HG02759 (cell line): ENCODE data around the gene PLAC9.
"Not testable (repeated sequence)": the region's sequence is repeated elsewhere in the genome, so short reads cannot be mapped to it uniquely, and the experiment has no call there.

ENCODE experiments used
- ATAC-seq: cut with Tn5 transposase; IDR thresholded peaks from one replicate; pipeline ENCODE4 v1.9.1; 2021; ENCODE audit warnings: mild to moderate bottlenecking, moderate library complexity; ENCODE audit not compliant: unreplicated experiment

PLAC9 gene

DNA sequence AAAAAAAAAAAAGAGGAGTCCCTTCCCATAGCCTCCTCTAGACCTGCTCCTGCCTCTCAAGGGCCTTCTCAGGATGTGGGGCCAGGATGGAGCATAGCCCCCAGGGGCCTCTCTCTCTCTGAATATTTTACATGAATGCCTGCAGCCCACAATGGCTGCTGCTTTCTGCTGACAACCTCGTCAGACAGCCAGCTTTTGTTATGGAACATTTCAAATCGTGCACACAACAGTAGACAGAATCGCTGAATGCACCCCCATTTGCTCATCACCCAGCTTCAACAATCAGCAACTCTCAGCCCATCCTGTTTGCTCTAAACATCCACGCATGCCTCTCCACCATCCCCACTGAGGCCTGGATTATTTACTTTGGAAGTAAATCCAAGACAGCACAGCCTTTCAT lies 5.4 kb downstream of the PLAC9 start:
- ATAC-seq, result no peak

GRCh38 chr10:80139265-80139664 lies 6.7 kb downstream of the PLAC9 start:
- ATAC-seq, result no peak

DNA sequence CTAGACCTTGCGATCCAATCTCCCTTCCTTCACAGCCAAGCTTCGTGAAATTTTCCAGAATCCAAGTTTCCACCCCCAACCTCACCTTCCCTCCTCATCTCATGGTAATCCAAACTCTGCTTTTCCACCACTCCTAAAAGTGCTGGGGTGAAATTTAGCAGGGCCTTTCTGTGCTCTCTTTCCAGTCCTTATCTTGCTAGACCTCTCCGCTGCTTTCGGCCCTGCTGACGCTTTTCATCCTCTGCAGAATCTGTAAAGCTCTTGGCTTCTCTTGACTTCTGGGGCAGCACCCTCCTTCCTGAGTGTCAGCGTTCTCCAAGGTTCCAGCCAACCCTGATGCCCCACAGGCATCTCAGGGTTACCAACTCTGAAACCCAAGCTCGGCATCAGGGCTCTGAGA lies 7.7 kb downstream of the PLAC9 start:
- ATAC-seq, result no peak

DNA sequence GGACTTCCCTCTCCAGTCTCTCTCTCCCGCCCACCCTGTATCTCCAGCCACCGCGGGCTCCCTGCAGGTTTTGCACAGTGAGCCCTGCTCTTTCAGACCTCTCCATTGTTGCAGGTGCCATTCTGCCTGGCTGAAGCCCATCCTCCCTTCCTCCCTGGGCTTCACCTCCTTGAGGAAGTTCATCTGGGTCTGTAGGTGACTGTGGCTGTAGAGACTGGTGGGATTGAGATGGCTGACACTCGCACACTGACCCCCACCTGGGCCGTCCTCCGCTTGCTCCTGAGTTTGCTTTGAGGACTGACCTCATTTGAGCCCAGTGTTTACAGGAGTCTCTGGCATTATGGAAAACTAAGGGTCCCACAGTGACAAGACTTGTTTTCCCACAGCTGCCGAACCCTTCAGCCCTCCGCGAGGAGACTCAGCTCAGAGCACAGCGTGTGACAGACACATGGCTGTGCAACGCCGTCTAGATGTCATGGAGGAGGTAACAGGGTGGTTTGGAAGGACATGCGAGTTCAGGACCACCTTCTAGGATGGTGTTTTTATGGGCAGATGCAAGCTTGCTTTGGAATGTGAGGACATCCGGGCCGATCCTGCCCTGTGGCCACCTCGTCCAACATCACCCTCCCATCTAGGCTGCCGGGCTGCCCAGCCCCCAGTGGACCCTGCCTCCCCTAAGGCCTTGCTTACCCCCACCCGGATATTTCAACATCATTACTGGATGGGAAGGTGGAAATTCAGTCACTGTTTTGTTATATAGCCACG lies 9.3 kb downstream of the PLAC9 start:
- ATAC-seq, result no peak

GRCh38 chr10:80144067-80144695 lies 11.7 kb downstream of the PLAC9 start:
- ATAC-seq, result peak; percentile 67

GRCh38 chr10:80144696-80145131 lies 12.2 kb downstream of the PLAC9 start:
- peak; percentile 41 for ATAC-seq

DNA sequence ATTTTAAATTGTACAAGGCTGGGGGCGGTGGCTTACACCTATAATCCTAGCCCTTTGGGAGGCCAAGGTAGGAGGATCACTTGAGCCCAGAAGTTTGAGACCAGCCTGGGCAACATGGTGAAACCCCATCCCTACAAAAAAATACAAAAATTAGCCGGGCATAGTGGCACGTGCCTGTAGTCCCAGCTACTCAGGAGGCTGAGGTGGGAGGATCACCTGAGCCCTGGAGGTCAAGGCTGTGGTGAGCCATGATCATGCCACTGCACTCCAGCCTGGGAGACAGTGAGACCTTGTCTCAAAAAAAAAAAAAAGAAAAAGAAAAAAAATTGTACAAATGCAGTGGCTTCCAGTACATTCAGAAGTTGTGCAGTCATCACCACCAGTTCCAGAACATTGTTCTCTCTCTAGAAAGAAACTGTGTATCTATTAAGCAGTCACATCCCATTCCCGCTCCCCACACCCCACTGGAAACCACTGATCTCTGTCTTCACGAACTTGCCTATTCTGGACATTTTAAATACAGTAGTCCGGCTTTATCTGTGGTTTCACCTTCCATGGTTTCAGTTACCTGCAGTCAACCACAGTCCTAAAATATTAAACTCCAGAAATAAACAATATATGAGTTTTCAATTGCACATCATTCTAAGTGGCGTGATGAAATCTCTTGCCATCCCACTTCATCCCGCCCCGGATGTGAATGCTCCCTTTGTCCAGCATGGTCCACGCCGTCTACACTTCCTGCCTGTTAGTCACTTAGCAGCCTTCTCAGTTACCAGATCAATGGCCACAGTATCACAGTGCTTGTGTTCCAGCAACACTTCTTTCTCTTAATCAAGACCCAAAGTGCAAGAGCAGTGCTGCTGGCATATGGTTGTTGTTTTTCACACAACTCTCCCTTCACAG lies 13.1 kb downstream of the PLAC9 start:
- not testable (repeated sequence) for ATAC-seq

GRCh38 chr10:80146918-80147317 lies 14.4 kb downstream of the PLAC9 start:
- no peak for ATAC-seq

DNA sequence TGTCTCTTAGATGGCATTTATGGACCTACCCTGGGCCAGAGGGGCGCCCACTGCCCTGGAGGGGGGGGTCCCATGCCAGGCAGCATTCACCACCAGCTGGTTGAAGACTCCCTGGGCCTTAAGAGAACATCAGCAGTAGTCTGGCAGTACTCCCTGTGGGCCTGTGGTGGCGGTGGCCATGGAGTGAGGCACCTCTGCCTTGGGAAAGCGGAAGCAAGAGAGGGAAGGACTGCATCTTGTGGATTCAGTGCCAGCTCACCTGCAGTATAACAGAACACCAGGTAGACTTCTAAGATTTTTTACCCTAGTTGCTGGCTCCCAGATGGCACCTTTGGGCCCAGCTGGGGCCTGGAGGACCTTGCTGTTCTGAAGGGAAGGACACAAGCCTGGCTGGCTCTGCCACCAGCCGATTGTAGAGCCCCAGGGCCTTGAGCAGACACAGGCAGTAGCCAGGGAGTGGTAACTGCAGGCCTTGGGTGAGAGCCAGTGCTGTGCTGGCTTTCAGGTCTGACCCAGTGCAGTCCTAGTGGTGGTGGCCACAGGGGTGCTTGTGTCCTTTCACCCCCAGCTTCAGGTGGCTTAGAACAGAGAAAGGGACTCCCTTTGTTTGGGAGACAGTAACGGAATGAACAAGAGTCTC lies 15.8 kb downstream of the PLAC9 start:
- ATAC-seq, result no peak

DNA sequence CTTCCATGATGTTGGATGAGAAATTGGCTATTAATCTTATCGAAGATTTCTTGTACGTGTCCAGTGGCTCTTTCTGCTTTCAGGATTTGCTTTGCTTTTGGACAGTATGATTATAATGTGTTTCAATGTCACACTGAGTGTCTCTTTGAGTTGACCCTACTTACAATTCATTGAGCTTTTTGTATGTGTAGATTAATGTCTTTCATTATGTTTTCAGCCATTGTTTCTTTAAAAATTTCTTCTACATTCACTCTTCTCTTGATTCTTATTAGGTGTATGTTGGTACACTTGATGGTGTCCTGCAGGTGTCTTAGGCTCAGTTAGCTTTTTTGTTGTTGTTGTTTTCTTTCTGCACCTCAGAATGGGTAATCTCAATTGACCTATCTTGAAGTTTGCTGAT lies 16.6 kb downstream of the PLAC9 start:
- no peak for ATAC-seq

DNA sequence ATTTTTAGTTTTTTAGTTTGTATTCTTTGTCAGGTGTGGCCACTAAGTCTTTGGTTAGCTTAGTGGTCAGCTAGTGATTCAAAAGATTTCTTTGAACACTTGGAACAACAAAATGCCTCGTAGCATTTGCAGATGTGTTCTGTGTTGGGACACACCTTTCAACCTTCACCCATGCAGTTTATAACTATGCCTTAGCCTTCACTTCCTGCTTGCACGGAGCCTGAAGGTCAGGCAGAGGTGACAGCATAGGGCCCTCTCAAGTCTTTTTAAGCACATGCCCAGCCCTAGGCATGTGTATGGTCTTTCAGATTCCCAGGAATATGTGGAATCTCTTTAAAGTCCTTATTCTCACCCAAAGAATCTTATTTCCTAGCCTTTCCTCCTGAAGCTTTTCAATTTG lies 17.6 kb downstream of the PLAC9 start:
- no peak for ATAC-seq

GRCh38 chr10:80152820-80153219 lies 20.3 kb downstream of the PLAC9 start:
- no peak for ATAC-seq

- ATAC-seq, result no peak
Measured at GRCh38 chr10:80153460-80153859, 20.9 kb downstream of the PLAC9 start.

DNA sequence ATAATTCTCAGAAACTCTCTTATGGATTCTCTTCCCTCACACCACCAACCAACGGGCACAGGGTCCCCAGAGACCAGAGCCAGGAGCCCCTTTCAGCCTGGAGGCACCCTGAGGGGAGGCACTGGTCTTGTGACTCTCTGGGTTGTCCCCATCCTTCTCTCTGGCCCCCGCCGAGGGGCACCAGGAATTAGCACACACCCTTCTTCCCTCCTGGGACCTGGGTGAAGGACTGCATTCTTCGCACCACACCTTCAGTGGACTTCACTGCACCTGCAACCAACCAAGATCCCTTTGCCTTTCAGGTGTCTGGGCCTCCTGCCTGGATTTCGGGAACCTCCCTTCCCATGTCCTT lies 22.1 kb downstream of the PLAC9 start:
- no peak for ATAC-seq

DNA sequence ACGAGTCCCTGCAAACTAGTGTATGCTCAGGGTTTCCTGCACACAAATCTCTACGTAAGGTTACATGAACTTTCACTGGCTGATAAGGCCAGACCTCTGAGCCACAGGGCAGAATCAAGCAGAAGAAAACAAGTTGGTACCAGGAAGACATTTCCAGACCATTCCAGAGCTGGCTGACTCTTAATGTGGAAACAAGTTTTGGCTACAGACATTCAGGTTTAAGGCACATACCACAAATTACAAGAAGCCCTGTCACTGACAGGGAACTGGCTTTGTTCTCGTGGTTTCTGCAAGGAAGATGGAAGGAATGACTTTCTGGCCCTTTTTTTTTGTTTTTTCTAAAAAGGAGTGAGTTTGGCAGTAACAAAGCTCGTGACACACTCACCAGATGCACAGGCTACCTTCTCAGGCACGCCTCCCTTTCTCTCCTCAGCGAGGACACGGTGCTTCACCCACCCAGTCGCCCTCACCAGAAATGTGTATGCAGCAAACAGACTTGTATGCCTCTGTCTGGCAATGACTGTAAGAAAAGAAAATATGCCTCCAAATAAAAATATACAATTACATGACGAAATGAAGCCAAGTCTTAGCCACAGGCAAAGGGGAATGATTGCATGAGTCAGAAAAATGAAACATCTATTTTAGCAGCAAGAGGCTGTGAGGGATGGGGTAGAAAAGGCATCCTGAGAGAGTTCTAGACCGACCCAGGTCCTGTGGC lies 22.6 kb downstream of the PLAC9 start:
- ATAC-seq, result no peak

- ATAC-seq, result no peak
Measured at GRCh38 chr10:80155696-80156215, 23.2 kb downstream of the PLAC9 start.

- no peak for ATAC-seq
Measured at GRCh38 chr10:80156216-80156615, 23.7 kb downstream of the PLAC9 start.

DNA sequence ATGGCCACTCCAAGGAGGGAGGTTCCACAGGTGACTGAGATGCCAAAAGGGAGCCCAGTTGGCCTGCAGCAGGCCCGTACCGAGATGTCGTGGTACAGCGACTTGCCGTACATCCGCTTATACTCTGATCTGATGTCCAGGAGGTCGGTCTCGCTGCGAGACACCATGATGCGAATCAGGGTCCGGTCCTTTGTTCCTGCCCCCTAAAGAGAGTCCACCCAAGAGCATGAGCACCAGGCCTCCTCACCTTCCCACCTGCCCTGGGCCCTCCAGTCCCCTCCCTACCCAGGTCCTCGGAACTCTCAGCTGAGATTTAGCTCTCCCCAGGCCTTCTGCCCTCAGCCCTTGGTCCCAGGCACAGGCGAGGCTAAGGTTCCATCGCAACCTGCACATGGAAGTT lies 25.0 kb downstream of the PLAC9 start:
- ATAC-seq, result no peak

DNA sequence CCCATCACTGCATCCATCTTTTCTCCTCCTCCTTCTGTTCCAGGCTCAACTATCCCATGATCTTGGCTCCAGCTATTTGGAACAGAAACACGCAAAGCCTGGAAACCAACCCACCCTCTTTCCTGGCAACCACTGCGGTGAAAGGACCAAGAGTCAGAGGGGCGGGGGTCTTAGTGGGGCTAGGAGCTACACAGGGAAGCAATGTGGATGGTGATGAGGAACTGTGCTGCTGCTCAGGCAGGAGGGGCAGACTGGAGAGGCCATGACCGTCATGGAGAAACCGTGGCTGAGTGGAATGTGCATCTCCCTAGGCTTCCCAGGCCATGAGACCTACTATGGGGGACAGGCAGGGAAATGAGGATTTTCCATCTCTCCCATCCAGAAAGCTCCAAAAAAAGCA lies 25.6 kb downstream of the PLAC9 start:
- no peak for ATAC-seq

GRCh38 chr10:80158598-80159127 lies 26.1 kb downstream of the PLAC9 start:
- no peak for ATAC-seq
